Measurements from ENCODE around the gene TLE7. TPM values are rescaled to one million over a fixed set of nuclear protein-coding genes. Genes with fewer than 3 reads are reported as not detected.
A peak's percentile ranks its signal among the peaks of the same experiment; 100 is the strongest.

Gene TLE7
- total and polyA plus RNA-seq, 2 of the 8 experiments (the other 6 are each of a cell fraction or from before 2014, with no cell fraction given) = 0.03 TPM; not detected in 1

DNA sequence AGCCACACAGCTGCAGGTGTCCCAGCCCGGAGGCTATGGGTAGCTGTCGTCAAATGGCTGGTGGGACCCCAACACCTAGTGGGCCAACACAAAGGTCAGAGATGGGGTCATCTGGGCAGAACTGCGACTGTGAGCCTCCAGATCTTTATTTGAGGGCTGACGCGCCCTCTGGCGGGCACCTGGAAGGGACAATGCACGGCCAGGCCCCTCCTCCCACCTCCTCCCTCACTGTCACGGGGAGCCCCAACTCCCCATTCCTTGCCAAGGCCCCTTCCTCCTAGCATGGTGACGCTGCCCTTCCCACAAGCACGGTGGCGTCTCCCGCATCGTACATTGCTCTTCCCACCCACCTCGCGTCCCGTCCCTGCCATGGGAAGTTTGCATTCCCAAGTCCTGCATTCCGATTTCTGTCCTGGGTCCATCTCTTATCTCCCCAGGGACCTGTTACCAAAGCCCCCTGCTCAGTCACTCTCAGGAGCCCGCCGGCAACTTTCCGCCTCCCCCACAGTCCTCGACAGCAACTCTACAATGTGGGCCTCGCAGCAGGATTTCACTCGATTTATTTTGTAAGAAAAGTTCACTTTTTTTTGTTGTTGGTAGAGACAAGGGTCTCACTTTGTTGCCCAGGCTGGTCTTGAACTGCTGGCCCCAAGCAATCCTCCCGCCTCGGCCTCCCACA lies 1.0 kb downstream of the TLE7 start:
- Histone ChIP-seq H3K23me2 (ENCODE audit: low read depth, low read length) (peaks cover 3% of the 10 kb centered on the region; the same call in 1 of the 2 replicates), H2BK120ac (replicated peaks; ENCODE audit: low read depth, low read length) (no peak overlapping the region), H3K27ac (ENCODE audit: low read depth, low read length) (no peak overlapping the region), H3K9ac (replicated peaks in 1 of 4; ENCODE audit: extremely low read depth in 1 of 4, low read depth in 3 of 4, low read length in 3 of 4) (no peak overlapping the region), H2AK5ac (ENCODE audit: low read depth, low read length) (no peak overlapping the region), H4K91ac (replicated peaks; ENCODE audit: insufficient read length, low read length) (no peak overlapping the region), H4K8ac (ENCODE audit: extremely low read depth, insufficient read depth, low read length) (peak overlapping the region; percentile 83; the same call in 1 of the 2 replicates), H3K79me1 (ENCODE audit: low read depth, low read length) (no peaks in the 10 kb centered on the region), H2BK20ac (ENCODE audit: low read length) (0 out of 2 replicates have a peak overlapping the region, but pooled peaks have one; percentile 41), H2BK12ac (ENCODE audit: low read depth, low read length) (peak overlapping the region; percentile 60; the same call in 1 of the 2 replicates), H3K23ac (ENCODE audit: insufficient read length) (no peak overlapping the region), H3K79me2 (ENCODE audit: control insufficient read depth in 1 of 2, insufficient read depth in 2 of 2, low read length in 2 of 2) (no peaks in the 10 kb centered on the region), H3K4me1 (replicated peaks in 1 of 4; ENCODE audit: control insufficient read depth in 3 of 4, insufficient read depth in 4 of 4, low read length in 3 of 4) (no peaks in the 10 kb centered on the region; a peak in 1 of 7 replicates), H3K4ac (replicated peaks; ENCODE audit: insufficient read length, low read depth, low read length) (no peak overlapping the region), H4K5ac (ENCODE audit: insufficient read length, low read depth, low read length) (no peak overlapping the region), H3K36me3 (ENCODE audit: control insufficient read depth in 2 of 4, insufficient read depth in 4 of 4, low read length in 3 of 4) (no peaks in the 10 kb centered on the region), H4K20me1 (replicated peaks in 1 of 2; ENCODE audit: control insufficient read depth in 1 of 2, insufficient read depth in 2 of 2, low read length in 2 of 2) (no peaks in the 10 kb centered on the region), H2AFZ (ENCODE audit: low read length) (peak overlapping the region; percentile 80; the same call in 1 of the 2 replicates), H3K18ac (ENCODE audit: extremely low read depth, low read length) (no peak overlapping the region), H3K14ac (ENCODE audit: insufficient read length) (no peak overlapping the region), H2BK5ac (ENCODE audit: low read depth, low read length) (no peak overlapping the region), H3K27me3 (replicated peaks in 1 of 4; ENCODE audit: control insufficient read depth in 3 of 4, extremely low read depth in 1 of 4, insufficient read depth in 3 of 4, low read length in 3 of 4) (no peaks in the 10 kb centered on the region), H3K9me3 (ENCODE audit: insufficient read depth in 2 of 2, low read depth in 1 of 2, low read length in 1 of 2) (peaks cover 5% of the 10 kb centered on the region in 2 experiments), H2BK15ac (ENCODE audit: low read length) (no peak overlapping the region), H3K4me3 (ENCODE audit: extremely low read depth in 1 of 4, insufficient read depth in 2 of 4, low read depth in 3 of 4, low read length in 4 of 4) (no peak overlapping the region), H3K56ac (replicated peaks; ENCODE audit: insufficient read length, low read depth, low read length) (no peak overlapping the region), H3K4me2 (ENCODE audit: insufficient read depth in 1 of 2, low read depth in 2 of 2, low read length in 2 of 2) (peak overlapping the region in 1 of 2 experiments; percentile 32; a peak in 1 of 4 replicates)
- CTCF ChIA-PET (ENCODE audit: partially characterized antibody) = interaction anchor here (0.5 to 3.7 kb wide), 24 partner anchors 8 to 1609 kb away, joined by 3 to 22 read pairs (median 4); no protein-coding TSS in a partner anchor
- DNase-seq (ENCODE audit: low read depth in 1 of 2, low spot score in 2 of 2) = peak; percentile 39 to 82
- TF ChIP-seq RFX5 (IDR thresholded peaks at IDR 0.05; ENCODE audit: borderline replicate concordance, low read depth, low read length) (no peak), RAD21 (IDR thresholded peaks at IDR 0.05 in 1 of 2, conservative IDR thresholded peaks at IDR 0.05 in 1 of 2; ENCODE audit: low read depth in 2 of 2, low read length in 2 of 2) (peak; percentile 58 to 59), SP1 (IDR thresholded peaks at IDR 0.05; ENCODE audit: low read depth, low read length) (no peak), POU5F1 (IDR thresholded peaks at IDR 0.05; ENCODE audit: low read depth, low read length) (no peak), SP2 (IDR thresholded peaks at IDR 0.05; ENCODE audit: low read length) (no peak), JUND (IDR thresholded peaks at IDR 0.05; ENCODE audit: low read length) (no peak), CBX5 (IDR thresholded peaks at IDR 0.05; ENCODE audit: low read depth, low read length) (no peak), RXRA (IDR thresholded peaks at IDR 0.05; ENCODE audit: insufficient read depth, low read depth, low read length) (no peak), CHD1 (IDR thresholded peaks at IDR 0.05; ENCODE audit: low read depth, low read length) (no peak)
- TF ChIP-seq, protein P1, sequence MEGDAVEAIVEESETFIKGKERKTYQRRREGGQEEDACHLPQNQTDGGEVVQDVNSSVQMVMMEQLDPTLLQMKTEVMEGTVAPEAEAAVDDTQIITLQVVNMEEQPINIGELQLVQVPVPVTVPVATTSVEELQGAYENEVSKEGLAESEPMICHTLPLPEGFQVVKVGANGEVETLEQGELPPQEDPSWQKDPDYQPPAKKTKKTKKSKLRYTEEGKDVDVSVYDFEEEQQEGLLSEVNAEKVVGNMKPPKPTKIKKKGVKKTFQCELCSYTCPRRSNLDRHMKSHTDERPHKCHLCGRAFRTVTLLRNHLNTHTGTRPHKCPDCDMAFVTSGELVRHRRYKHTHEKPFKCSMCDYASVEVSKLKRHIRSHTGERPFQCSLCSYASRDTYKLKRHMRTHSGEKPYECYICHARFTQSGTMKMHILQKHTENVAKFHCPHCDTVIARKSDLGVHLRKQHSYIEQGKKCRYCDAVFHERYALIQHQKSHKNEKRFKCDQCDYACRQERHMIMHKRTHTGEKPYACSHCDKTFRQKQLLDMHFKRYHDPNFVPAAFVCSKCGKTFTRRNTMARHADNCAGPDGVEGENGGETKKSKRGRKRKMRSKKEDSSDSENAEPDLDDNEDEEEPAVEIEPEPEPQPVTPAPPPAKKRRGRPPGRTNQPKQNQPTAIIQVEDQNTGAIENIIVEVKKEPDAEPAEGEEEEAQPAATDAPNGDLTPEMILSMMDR (IDR thresholded peaks at IDR 0.05; ENCODE audit: control extremely low read depth in 1 of 3, insufficient read depth in 1 of 3, low read depth in 1 of 3, low read length in 3 of 3) = peak; percentile 69 to 85 (median 84)
- no peak for FAIRE-seq
- POLR2A ChIA-PET (ENCODE audit: partially characterized antibody) = interaction anchor here (1.3 kb wide), 1 partner anchor 14 kb away, joined by 4 read pairs; no protein-coding TSS in a partner anchor
- 66% methylated on average over 25 of the region's 25 CpGs; no CpG with 5 or more reads in 1 of the 2 experiments for WGBS, 2 experiments (ENCODE audit: extremely low coverage in 1 of 2, insufficient coverage in 1 of 2, insufficient read length in 1 of 2, insufficient replicate concordance in 2 of 2, low coverage in 1 of 2, low lambda C conversion rate in 2 of 2, missing lambda C conversion rate in 1 of 2)
